ENCODE data around the gene PRDM12.

Gene PRDM12

GRCh38 chr9:130731355-130731754 lies 67.0 kb downstream of the PRDM12 start:
- DNase-seq, result no peak

- DNase-seq, result no peak
Observed at GRCh38 chr9:130732136-130732535, 67.7 kb downstream of the PRDM12 start.

Data from stimulated activated CD4-positive, alpha-beta T cell treated with anti-CD3 and anti-CD28 coated beads, Interleukin-4, amount 100 ng/mL, for 4 hours (primary cell).